Measurements from ENCODE around the gene LYSMD1.

DNA sequence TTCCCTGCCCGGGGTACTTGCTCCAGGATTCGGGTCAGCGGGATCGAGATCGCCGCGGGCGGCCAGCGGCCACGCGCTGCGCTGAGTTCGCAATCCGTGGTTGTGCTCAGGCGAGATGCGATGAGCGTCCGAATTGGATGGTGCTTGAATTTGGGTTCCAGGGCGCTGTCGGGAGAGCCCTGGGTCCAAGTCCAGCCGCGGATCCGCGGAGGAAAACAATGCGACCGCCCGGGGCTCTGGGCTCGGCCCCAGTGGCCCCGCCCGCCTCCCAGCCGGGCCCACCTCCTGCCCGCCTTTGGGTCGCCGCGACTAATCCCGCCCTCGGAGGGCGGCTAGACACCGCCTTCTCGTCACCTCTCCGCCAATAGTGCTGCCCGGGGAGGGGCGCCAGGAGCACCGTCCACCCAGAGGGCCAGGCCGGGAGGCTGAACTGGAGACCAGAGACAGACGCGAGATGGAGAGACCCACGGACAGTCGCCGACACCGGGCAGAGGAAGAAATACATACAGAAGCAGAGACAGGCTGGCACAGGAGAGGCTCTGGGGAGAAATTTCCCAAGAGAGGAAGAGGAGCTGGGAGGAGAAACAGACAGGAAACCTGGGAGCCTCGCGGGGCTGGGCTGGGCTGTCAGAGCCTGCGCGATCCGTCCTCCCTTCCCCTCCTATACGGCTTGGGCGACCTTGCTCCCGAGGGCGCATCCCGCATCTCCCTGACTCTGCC is 19.1 kb downstream of the LYSMD1 start, which contains the start of gene SEMA6C:
- no peak for TF ChIP-seq RARB (CRISPR knock-in tag; IDR thresholded peaks at IDR 0.05)
- TF ChIP-seq, protein P1, sequence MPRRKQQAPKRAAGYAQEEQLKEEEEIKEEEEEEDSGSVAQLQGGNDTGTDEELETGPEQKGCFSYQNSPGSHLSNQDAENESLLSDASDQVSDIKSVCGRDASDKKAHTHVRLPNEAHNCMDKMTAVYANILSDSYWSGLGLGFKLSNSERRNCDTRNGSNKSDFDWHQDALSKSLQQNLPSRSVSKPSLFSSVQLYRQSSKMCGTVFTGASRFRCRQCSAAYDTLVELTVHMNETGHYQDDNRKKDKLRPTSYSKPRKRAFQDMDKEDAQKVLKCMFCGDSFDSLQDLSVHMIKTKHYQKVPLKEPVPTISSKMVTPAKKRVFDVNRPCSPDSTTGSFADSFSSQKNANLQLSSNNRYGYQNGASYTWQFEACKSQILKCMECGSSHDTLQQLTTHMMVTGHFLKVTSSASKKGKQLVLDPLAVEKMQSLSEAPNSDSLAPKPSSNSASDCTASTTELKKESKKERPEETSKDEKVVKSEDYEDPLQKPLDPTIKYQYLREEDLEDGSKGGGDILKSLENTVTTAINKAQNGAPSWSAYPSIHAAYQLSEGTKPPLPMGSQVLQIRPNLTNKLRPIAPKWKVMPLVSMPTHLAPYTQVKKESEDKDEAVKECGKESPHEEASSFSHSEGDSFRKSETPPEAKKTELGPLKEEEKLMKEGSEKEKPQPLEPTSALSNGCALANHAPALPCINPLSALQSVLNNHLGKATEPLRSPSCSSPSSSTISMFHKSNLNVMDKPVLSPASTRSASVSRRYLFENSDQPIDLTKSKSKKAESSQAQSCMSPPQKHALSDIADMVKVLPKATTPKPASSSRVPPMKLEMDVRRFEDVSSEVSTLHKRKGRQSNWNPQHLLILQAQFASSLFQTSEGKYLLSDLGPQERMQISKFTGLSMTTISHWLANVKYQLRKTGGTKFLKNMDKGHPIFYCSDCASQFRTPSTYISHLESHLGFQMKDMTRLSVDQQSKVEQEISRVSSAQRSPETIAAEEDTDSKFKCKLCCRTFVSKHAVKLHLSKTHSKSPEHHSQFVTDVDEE (CRISPR knock-in tag; IDR thresholded peaks at IDR 0.05): no peak

Data from SK-N-SH treated with all-trans-retinoic acid at 6 μM for 48 hours (cell line).